Measurements from ENCODE around the gene PLCL1. TPM values are rescaled to one million over a fixed set of nuclear protein-coding genes. Genes with fewer than 3 reads are reported as not detected.

The PLCL1 gene
- total RNA-seq, 1 experiment from 2014 or later: 0.07 TPM

GRCh38 chr2:198127627-198128026 lies 323.2 kb downstream of the PLCL1 start:
- Histone ChIP-seq H3K9me2 (ENCODE audit: insufficient read depth) (no peaks in the 10 kb centered on the region), H3K79me2 (ENCODE audit: insufficient read depth, low read length) (no peaks in the 10 kb centered on the region), H3K36me3 (ENCODE audit: control insufficient read depth in 1 of 2, insufficient read depth in 2 of 2, low read length in 2 of 2) (no peaks in the 10 kb centered on the region), H3K27me3 (ENCODE audit: insufficient read depth, low read length) (peaks cover 15% of the 10 kb centered on the region; the same call in 1 of the 2 replicates), H3K9me3 (ENCODE audit: control insufficient read depth in 1 of 2, insufficient read depth in 1 of 2, low read depth in 1 of 2, low read length in 2 of 2) (no peaks in the 10 kb centered on the region), H4K20me1 (ENCODE audit: insufficient read depth) (no peaks in the 10 kb centered on the region), H3K4me1 (ENCODE audit: control insufficient read depth in 1 of 2, insufficient read depth in 2 of 2, low read length in 2 of 2) (no peaks in the 10 kb centered on the region), H3K4me3 (replicated peaks in 1 of 2; ENCODE audit: low read depth in 1 of 2, low read length in 2 of 2) (no peak overlapping the region), H3K9ac (ENCODE audit: low read length) (no peak overlapping the region), H3K27ac (ENCODE audit: low read depth, low read length) (no peak overlapping the region), H2AFZ (ENCODE audit: low read depth, low read length, poor library complexity, severe bottlenecking) (no peak overlapping the region), H3K4me2 (ENCODE audit: low read length) (no peak overlapping the region)
- ATAC-seq: peak; percentile 73; the same call in 1 of the 2 replicates
- DNase-seq (ENCODE audit: low read depth, low spot score): peak; percentile 51
- RAD21 ChIA-PET (ENCODE audit: low non-redundant PET in 1 of 2, low total read pairs in 2 of 2, uncharacterized antibody in 2 of 2, unreplicated experiment in 2 of 2): interaction anchor here (0.6 to 0.7 kb wide), 2 partner anchors 323 to 329 kb away, joined by 3 to 6 read pairs; partner anchors contain the start of gene PLCL1 (in 1 of the 2)
- no TSS peak for BruUV-seq (replicated peaks)
- TF ChIP-seq SP1 (IDR thresholded peaks at IDR 0.05; ENCODE audit: low read depth) (no peak), CEBPB (IDR thresholded peaks at IDR 0.05; ENCODE audit: low read depth) (no peak), CTCF (IDR thresholded peaks at IDR 0.05 in 2 of 3, conservative IDR thresholded peaks at IDR 0.05 in 1 of 3; ENCODE audit: borderline replicate concordance in 1 of 3, insufficient read depth in 1 of 3, low read depth in 2 of 3, low read length in 2 of 3) (peak; percentile 63 to 66 (median 66); a peak in 5 of 6 replicates), POLR2A (IDR thresholded peaks at IDR 0.05; ENCODE audit: borderline replicate concordance, extremely low read depth, insufficient read depth, insufficient read length) (no peak), ELF1 (IDR thresholded peaks at IDR 0.05; ENCODE audit: borderline replicate concordance, low read depth) (no peak), RAD21 (IDR thresholded peaks at IDR 0.05; ENCODE audit: low read depth) (peak; percentile 76), EZH2 (IDR thresholded peaks at IDR 0.05) (no peak)
- CTCF ChIA-PET: interaction anchor here (1.0 to 1.5 kb wide), 4 partner anchors 171 to 348 kb away, joined by 3 to 9 read pairs (median 3); partner anchors contain the start of gene PLCL1
- POLR2A ChIA-PET: no interaction called here
- intact Hi-C loops (cut with micrococcal nuclease): loop anchor here (1.0 to 5.0 kb wide), 2 partner anchors 170 to 324 kb away; no protein-coding TSS in a partner anchor

GRCh38 chr2:198129609-198130008 lies 325.2 kb downstream of the PLCL1 start:
- no peak overlapping the region for H3K9ac ChIP-seq (ENCODE audit: low read length)
- BruUV-seq (replicated peaks): no TSS peak
- H4K20me1 ChIP-seq (ENCODE audit: insufficient read depth): no peaks in the 10 kb centered on the region
- ChIA-PET CTCF (no interaction called here), RAD21 (ENCODE audit: low non-redundant PET in 1 of 2, low total read pairs in 2 of 2, uncharacterized antibody in 2 of 2, unreplicated experiment in 2 of 2) (no interaction called here), POLR2A (no interaction called here)
- TF ChIP-seq JUND (IDR thresholded peaks at IDR 0.05): no peak
- H2AFZ ChIP-seq (ENCODE audit: low read depth, low read length, poor library complexity, severe bottlenecking): no peak overlapping the region
- H3K4me2 ChIP-seq (ENCODE audit: low read length): no peak overlapping the region
- no peaks in the 10 kb centered on the region for H3K36me3 ChIP-seq (ENCODE audit: control insufficient read depth in 1 of 2, insufficient read depth in 2 of 2, low read length in 2 of 2)
- H3K4me3 ChIP-seq (replicated peaks in 1 of 2; ENCODE audit: low read depth in 1 of 2, low read length in 2 of 2): no peak overlapping the region
- DNase-seq (ENCODE audit: low read depth, low spot score) (no peak), ATAC-seq (no peak)
- H3K79me2 ChIP-seq (ENCODE audit: insufficient read depth, low read length): no peaks in the 10 kb centered on the region
- no peaks in the 10 kb centered on the region for H3K9me3 ChIP-seq (ENCODE audit: control insufficient read depth in 1 of 2, insufficient read depth in 1 of 2, low read depth in 1 of 2, low read length in 2 of 2)
- H3K27me3 ChIP-seq (ENCODE audit: insufficient read depth, low read length): peaks cover 15% of the 10 kb centered on the region; the same call in 1 of the 2 replicates
- no peaks in the 10 kb centered on the region for H3K9me2 ChIP-seq (ENCODE audit: insufficient read depth)
- H3K4me1 ChIP-seq (ENCODE audit: control insufficient read depth in 1 of 2, insufficient read depth in 2 of 2, low read length in 2 of 2): no peaks in the 10 kb centered on the region
- intact Hi-C loops (cut with micrococcal nuclease): loop anchor here (5.0 kb wide), 1 partner anchor 168 kb away; no protein-coding TSS in a partner anchor
- no peak overlapping the region for H3K27ac ChIP-seq (ENCODE audit: low read depth, low read length)

All from HCT116 (cell line).